Astrocyte of the spinal cord (primary cell): ENCODE results near the gene OOEP.

Experiments
- DNase-seq: peaks from one replicate; pipeline ENCODE4 v3.0.0; 2011; ENCODE audit warnings: low read depth, low spot score
- H3K4me3 ChIP-seq: 2 replicates; pipeline ENCODE4 v1.5.1; 2011; ENCODE audit warnings: low read depth, mild to moderate bottlenecking, low read length, moderate library complexity
- in situ Hi-C: cut with HindIII; loops from 2 replicates; pipeline ENCODE4 v1.10.0; 2017; ENCODE audit warnings: low sequenced_read_pairs
- TF ChIP-seq, protein P1 (sequence below): IDR thresholded peaks from 2 replicates; pipeline ENCODE4 v1.5.1; 2012; ENCODE audit warnings: low read depth, mild to moderate bottlenecking, low read length, inconsistent platforms

OOEP gene

DNA sequence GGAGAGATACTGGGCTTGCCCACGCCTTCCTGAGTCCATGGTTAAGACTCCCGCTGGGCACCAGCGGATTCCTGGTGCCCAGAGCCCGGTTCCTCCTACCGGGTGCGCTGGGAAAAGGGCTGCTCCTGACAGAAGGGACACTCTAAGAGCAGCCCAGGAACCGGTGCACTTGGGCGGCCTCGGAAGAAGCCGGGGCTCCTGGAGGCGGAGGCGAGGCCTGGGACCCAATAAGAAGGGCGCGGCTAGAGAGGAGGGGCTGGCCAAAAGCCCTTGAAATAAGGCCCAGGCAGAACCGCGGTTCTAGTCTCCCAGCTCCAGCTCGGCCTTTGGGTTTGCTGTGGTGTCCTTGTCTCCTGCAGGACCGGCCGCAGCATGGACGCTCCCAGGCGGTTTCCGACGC lies 7.3 kb downstream of the OOEP start, which contains the start of gene KHDC3L:
Gene KHDC3L (plus strand): TSS at position 301 of the 400 bp plus-strand sequence. CDS start 72 bp downstream, at position 373.
- no peak for DNase-seq
- no peak within 1 kb of the TSS for H3K4me3 ChIP-seq
- in situ Hi-C loops: no loop called here
- TF ChIP-seq, protein P1, sequence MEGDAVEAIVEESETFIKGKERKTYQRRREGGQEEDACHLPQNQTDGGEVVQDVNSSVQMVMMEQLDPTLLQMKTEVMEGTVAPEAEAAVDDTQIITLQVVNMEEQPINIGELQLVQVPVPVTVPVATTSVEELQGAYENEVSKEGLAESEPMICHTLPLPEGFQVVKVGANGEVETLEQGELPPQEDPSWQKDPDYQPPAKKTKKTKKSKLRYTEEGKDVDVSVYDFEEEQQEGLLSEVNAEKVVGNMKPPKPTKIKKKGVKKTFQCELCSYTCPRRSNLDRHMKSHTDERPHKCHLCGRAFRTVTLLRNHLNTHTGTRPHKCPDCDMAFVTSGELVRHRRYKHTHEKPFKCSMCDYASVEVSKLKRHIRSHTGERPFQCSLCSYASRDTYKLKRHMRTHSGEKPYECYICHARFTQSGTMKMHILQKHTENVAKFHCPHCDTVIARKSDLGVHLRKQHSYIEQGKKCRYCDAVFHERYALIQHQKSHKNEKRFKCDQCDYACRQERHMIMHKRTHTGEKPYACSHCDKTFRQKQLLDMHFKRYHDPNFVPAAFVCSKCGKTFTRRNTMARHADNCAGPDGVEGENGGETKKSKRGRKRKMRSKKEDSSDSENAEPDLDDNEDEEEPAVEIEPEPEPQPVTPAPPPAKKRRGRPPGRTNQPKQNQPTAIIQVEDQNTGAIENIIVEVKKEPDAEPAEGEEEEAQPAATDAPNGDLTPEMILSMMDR: no peak

DNA sequence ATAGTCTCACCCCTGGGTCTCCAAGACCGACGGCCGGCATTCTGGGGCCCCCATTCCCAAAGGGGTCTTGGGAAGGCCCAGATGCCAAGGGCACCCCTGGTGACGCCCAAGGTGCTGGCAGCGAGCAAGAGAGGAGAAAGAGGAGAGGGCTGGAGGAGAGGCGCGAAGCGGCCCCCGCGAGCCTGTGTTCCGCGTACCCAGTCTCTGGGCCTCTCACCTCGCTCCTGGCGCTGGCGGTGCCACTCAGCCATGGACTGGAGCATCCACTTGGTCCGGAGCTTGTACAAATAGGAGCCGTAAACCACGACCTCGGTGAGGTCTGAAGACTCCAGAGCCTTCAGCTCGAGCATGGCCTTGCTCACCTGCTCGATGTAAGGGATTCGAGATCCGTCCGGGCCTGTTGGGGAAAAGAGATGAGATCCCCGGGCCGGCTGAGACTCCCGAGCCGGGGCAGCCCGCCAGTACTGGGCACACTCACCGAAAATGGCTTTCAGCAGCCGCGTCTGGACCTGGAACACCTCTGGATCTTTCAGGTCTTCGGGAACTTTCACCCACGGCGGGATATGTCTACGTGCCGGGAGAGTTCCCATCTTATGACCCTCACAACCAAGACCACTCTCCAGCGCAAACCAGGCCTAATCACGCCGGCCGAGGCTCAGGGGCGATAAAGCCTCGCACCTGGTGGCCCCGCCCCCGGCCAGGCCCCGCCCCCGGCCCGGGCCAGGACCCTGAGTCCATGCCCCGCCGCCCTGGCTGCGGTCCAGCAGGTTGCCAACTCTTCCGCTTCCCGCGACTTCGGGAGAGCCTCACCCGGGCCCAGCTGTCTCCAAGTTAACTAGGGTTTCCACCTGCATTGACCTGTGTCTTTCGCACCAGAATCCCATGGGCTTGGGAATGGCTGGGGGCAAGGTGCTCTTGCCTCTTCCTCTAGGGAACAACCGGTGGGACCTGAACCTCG lies 15.8 kb downstream of the OOEP start, which contains the start of gene DPPA5:
Gene DPPA5 (minus strand): TSS at position 641 of the 958 bp plus-strand sequence. CDS start 51 bp downstream, at position 590.
- no peak within 1 kb of the TSS for H3K4me3 ChIP-seq
- TF ChIP-seq, protein P1: no peak
- in situ Hi-C loops: no loop called here
- DNase-seq: no peak

DNA sequence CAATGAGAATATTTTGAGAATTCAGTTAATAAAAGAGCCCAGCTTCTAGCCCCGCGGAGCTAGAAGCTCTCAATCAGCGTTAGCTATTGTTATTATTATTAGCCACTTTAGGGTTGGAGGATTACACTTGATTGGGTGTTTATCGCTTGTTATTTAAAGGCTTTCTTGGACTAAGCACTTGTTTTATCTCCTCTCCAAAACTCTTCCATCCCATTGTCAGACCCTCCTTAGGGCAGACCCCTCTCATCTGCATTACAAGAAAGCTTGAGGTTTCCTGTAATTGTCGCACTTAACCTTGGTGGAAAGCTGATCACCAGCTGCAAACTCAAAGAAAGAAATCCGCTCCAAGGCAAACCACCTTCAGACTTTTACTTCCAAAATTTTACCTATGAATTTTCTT lies 20.4 kb downstream of the OOEP start:
- no peak overlapping the region for H3K4me3 ChIP-seq
- TF ChIP-seq, protein P1: no peak
- in situ Hi-C loops: no loop called here
- DNase-seq: no peak

DNA sequence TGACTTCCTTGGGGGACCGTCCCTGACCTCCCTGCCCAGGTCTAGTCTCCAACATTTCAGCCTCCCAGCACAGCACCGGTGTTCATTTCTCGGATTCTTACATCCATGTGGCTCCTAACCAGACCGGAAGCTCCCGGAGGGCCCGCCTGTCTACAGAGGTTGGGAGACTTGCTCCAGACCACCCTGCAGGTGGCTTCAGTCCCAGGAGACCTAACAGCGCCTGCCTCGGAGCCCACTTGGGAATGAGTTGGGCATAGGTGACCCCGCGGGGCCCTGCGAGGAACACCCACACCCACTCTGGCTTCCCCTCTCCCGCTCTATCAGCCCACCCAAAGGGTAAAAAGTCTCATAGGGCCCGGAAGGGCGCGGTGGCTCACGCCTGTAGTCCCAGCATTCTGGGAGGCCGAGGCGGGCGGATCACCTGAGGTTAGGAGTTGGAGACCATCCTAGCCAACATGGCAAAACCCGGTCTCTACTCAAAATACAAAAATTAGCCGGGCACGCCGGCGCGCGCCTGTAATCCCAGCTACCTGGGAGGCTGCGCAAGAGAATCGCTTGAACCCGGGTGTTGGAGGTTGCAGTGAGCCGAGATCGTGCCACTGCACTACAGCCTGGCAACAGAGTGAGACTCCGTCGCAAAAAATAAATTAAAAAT lies 21.0 kb downstream of the OOEP start:
- DNase-seq: no peak
- TF ChIP-seq, protein P1: no peak
- in situ Hi-C loops: no loop called here
- H3K4me3 ChIP-seq: no peak overlapping the region

DNA sequence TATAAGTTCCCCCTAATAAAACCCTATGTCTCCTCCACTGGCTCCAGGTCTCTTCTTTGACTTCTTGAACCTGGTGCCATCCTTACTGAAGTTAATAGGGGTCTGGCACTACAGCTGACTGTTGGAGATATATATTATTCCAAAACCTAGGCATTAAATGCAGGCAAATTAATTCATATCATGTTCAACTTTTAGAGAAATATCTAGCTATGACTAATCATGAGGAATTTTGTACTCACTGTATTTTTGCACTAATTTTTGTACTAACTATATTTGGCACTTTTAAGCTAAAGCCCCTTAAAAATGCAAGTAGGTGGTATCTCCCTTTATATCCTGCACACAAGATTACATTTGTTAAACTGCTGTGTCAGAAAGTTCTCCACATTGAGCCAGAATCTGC lies 26.5 kb downstream of the OOEP start:
- TF ChIP-seq, protein P1: no peak
- no peak for DNase-seq
- in situ Hi-C loops: no loop called here
- H3K4me3 ChIP-seq: no peak overlapping the region

DNA sequence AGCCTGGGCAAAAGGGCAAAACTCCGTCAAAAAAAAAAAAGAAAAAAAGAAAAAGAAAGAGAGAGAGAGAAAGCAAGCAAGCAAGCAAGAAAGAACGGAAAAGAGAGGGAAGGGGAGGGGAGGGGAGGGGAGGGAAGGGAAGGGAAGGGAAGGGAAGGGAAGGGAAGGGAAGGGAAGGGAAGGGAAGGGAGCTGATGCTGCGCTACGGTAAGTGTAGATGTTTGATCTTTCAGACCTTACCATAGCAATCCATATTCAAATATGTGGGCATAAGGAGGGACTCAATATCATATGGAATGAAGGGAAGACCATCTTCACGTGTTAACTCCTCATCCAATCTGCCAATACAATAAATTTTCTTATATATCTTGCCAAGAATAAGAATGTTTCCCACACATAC lies 27.5 kb downstream of the OOEP start:
- no peak overlapping the region for H3K4me3 ChIP-seq
- in situ Hi-C loops: no loop called here
- TF ChIP-seq, protein P1: no peak
- no peak for DNase-seq
